CD4-positive, CD25-positive, alpha-beta regulatory T cell (primary cell): Measurements from ENCODE around the gene MAEL. TPM values are rescaled to one million over a fixed set of nuclear protein-coding genes. Genes with fewer than 3 reads are reported as not detected.

Experiments
- ATAC-seq, 2 donors: fragments of 150-1000 bp; cut with Tn5 transposase; one replicate each; pipeline ENCODE4 v1.10.0; 2021; ENCODE audit warnings: low read depth in 2 of 2, moderate number of reproducible peaks in 2 of 2, moderate library complexity in 1 of 2
- DNase-seq, 3 donors: peaks; one replicate each; pipeline versions ENCODE4 v3.0.0 to v3.0.0-alpha.2; 2012 to 2022; ENCODE audit warnings: mixed read lengths in 1 of 3
- H3K27ac ChIP-seq: one replicate; pipeline ENCODE4 v1.7.0; 2013; ENCODE audit warnings: mild to moderate bottlenecking, low read length; ENCODE audit not compliant: insufficient read depth, poor library complexity, severe bottlenecking
- H3K27me3 ChIP-seq: one replicate; pipeline ENCODE4 v1.7.0; 2013; ENCODE audit warnings: low read length; ENCODE audit not compliant: control insufficient read depth, insufficient read depth
- H3K36me3 ChIP-seq: one replicate; pipeline ENCODE4 v1.7.0; 2013; ENCODE audit warnings: mild to moderate bottlenecking, low read length, moderate library complexity; ENCODE audit not compliant: control insufficient read depth, insufficient read depth
- H3K4me1 ChIP-seq: 2 replicates; pipeline ENCODE4 v1.7.0; 2013; ENCODE audit warnings: mild to moderate bottlenecking, low read length; ENCODE audit not compliant: insufficient read depth, control insufficient read depth, poor library complexity, severe bottlenecking
- H3K4me3 ChIP-seq: one replicate; pipeline ENCODE4 v1.7.0; 2013; ENCODE audit warnings: low read depth, mild to moderate bottlenecking, low read length, moderate library complexity
- H3K9me3 ChIP-seq, 2 experiments: 1 replicate in 1 of 2; 2 replicates in 1 of 2; pipeline ENCODE4 v1.7.0; 2013; ENCODE audit warnings: low read length in 2 of 2, mild to moderate bottlenecking in 1 of 2, moderate library complexity in 1 of 2; ENCODE audit not compliant: control insufficient read depth in 2 of 2
- H3K27ac Mint-ChIP-seq, 3 donors: one replicate each; pipeline ENCODE4 v1.8.0; 2020 to 2022; ENCODE audit warnings: mild to moderate bottlenecking in 3 of 3, mixed read lengths in 3 of 3, moderate library complexity in 2 of 3
- H3K27me3 Mint-ChIP-seq: one replicate; pipeline ENCODE4 v1.8.0; 2022; ENCODE audit warnings: mild to moderate bottlenecking, mixed read lengths
- H3K36me3 Mint-ChIP-seq: one replicate; pipeline ENCODE4 v1.8.0; 2020; ENCODE audit warnings: mixed read lengths
- H3K4me1 Mint-ChIP-seq, 4 donors: one replicate each; pipeline ENCODE4 v1.8.0; 2020 to 2022; ENCODE audit warnings: mixed read lengths in 4 of 4, mild to moderate bottlenecking in 1 of 4
- H3K4me3 Mint-ChIP-seq, 4 donors: one replicate each; pipeline ENCODE4 v1.8.0; 2020 to 2022; ENCODE audit warnings: mild to moderate bottlenecking in 4 of 4, mixed read lengths in 4 of 4, moderate library complexity in 3 of 4
- H3K9me3 Mint-ChIP-seq, 7 donors: one replicate each; pipeline ENCODE4 v1.8.0; 2020 to 2022; ENCODE audit warnings: mixed read lengths in 7 of 7, mild to moderate bottlenecking in 3 of 7, moderate library complexity in 2 of 7
- polyA plus RNA-seq, 4 donors: library from polyadenylated mRNA; unstranded; fragments of 300-500 nt; fragmentation: Illumina TruSeq; gene quantifications; one replicate each; pipeline ENCODE4 v1.2.3, GENCODE V29; 2021
- total RNA-seq: library from RNA; stranded (reverse); gene quantifications from one replicate; pipeline ENCODE4 v1.2.3, GENCODE V29; 2022

Gene MAEL
- total RNA-seq (not detected), polyA plus RNA-seq (under 1 TPM in 1 of 4 donors, not detected in 3; 0.25 TPM)

DNA sequence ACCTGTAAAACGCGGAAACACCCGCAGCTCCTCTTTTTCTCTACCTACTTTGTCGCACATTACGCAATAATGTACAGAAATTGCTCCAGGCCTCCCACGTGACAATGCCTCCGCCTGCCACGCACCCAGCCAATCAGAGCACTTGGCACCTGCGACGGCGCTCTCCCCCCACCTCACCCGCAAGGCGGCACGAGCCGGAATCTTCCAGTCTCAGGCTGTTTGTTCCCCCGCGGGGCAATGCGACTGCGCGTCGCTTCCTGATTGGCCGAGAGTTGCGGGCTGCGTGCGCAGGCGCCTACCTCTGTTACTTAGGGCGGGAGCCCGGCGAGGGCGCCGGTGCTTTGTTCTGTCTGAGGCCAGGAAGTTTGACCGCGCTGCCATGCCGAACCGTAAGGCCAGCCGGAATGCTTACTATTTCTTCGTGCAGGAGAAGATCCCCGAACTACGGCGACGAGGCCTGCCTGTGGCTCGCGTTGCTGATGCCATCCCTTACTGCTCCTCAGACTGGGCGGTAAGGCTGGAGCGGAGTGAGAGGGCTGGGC is at the start of gene MAEL:
Gene MAEL (plus strand): TSS at position 307 of the 542 bp plus-strand sequence. CDS start 73 bp downstream, at position 380.
- Mint-ChIP-seq H3K27ac (no peak within 1 kb of the TSS), H3K36me3 (no peaks in the 10 kb centered on the region), H3K9me3 (peaks cover 0 to 3% (median 0%) of the 10 kb centered on the region in 7 donors), H3K4me3 (no peak within 1 kb of the TSS), H3K27me3 (peaks cover 15% of the 10 kb centered on the region), H3K4me1 (no peaks in the 10 kb centered on the region)
- ATAC-seq (no peak), DNase-seq (no peak)
- H3K27ac ChIP-seq, result no peak within 1 kb of the TSS
- H3K9me3 ChIP-seq, result no peaks in the 10 kb centered on the region
- no peaks in the 10 kb centered on the region for H3K36me3 ChIP-seq
- peaks cover 7% of the 10 kb centered on the region for H3K27me3 ChIP-seq
- no peak within 1 kb of the TSS for H3K4me3 ChIP-seq
- H3K4me1 ChIP-seq, result no peaks in the 10 kb centered on the region

DNA sequence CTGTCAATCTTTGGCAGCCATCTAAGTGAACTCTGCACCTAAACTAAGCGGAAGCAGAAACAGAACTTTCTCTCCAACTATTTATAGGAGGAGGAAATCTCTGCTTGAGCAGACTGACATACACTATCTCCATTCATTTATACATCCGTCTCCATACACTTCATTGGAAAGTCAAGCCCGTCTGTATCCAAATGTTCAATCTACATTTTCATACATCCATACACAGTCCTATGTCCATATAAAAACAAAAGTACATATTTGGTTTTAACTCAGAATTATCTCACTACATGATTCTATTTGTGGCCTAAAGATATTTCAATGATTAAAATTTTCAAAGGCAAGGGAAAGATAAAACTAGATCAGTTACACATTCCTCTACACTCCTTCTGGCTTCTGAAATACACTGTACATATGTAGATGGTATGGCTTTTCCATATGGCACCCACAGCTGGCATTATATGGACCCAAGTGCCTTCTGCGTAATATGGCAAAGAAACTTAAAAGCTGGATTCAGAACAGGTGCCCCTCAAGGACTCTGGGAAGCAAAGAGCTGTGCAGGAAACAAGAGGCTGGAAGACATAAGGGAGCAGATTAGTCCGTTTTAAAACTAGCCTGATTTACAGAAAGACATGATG is 49.2 kb upstream of the MAEL start:
- Mint-ChIP-seq H3K27ac (no peak overlapping the region), H3K9me3 (no peaks in the 10 kb centered on the region), H3K4me1 (no peaks in the 10 kb centered on the region), H3K27me3 (peaks cover 18% of the 10 kb centered on the region), H3K4me3 (no peak overlapping the region), H3K36me3 (no peaks in the 10 kb centered on the region)
- Histone ChIP-seq H3K4me1 (no peaks in the 10 kb centered on the region), H3K36me3 (no peaks in the 10 kb centered on the region), H3K27me3 (peaks cover 4% of the 10 kb centered on the region), H3K4me3 (no peak overlapping the region), H3K9me3 (no peaks in the 10 kb centered on the region), H3K27ac (no peak overlapping the region)
- DNase-seq, result no peak
- ATAC-seq, result no peak

DNA sequence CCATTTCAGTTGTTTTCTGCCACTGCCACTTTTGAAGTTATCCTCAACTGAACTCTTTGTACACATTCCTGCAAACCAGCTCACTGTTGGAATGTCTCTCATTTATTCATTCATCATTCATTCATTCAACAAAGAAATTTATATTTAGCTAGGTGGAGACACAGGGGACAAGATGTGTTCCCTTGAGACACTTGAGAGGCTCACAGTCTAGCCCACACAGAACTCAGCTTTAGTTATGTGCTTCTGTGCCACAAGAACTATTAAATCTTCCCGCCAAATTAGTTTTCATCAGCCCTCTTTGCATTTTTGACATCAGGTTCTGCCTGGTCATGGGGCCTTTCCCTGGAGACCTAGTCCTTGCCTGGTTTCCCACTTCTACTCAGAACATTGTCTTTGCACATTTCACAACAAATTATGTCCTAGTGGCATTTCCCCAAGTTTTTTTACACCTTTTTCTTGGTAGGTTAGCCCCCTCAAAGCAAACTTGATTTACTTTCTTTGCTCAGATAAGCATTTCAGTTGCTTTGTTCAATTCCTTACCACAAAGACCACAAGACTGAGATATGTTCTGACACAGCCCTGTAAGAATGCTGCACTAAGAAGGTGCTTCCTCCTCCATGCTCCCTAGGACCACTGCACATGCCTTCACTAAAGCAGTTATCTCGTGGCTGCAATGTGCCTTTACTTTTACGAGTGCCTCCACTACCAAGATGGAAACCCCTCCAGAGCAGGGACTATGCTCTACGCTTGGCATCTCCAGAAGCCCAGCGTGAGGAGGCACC is 44.7 kb upstream of the MAEL start:
- Mint-ChIP-seq H3K4me3 (no peak overlapping the region), H3K27ac (no peak overlapping the region), H3K4me1 (peaks cover 0 to 6% (median 2%) of the 10 kb centered on the region in 4 donors), H3K36me3 (no peaks in the 10 kb centered on the region), H3K27me3 (peaks cover 39% of the 10 kb centered on the region), H3K9me3 (no peaks in the 10 kb centered on the region)
- H3K27ac ChIP-seq, result no peak overlapping the region
- H3K36me3 ChIP-seq, result no peaks in the 10 kb centered on the region
- H3K27me3 ChIP-seq, result peaks cover 27% of the 10 kb centered on the region
- H3K4me1 ChIP-seq, result no peaks in the 10 kb centered on the region
- H3K9me3 ChIP-seq, result no peaks in the 10 kb centered on the region
- no peak overlapping the region for H3K4me3 ChIP-seq
- ATAC-seq (no peak), DNase-seq (peak in 1 of 3 donors; percentile 3)

DNA sequence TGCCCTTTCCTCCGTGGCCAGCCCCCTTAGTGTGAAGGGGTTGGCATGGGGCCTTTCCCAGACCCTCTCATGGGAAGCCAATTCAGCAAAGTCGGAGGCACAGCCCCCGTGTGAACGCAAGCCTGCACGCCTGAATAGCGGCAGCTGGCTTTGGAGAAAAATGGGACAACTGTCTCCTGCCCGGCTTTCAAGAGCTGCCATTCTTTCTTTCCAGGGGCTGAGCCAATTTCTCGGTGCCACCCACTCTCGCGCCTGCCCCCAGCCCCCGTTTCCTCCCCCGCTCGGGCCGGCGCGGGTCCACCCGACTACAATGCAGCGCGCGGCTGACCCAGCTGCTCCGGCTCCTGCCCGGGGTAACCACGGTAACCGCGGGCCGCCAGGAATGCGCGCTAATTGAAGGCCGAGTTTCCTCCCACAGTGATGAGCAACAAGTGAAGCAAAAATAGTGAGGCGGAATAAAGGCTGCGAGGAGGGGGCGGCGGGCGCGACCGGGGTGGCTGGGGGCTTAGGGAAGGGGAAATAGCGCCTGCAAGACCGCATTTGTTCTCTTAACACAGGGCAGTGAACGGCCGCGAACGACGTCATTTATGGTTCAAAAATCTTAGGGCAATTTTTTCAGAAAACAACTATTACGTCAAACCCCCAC is 41.6 kb upstream of the MAEL start:
- Histone ChIP-seq H3K36me3 (no peaks in the 10 kb centered on the region), H3K27ac (no peak overlapping the region), H3K4me3 (no peak overlapping the region), H3K9me3 (no peaks in the 10 kb centered on the region), H3K4me1 (no peaks in the 10 kb centered on the region), H3K27me3 (peaks cover 30% of the 10 kb centered on the region)
- H3K4me1 Mint-ChIP-seq, result peaks cover 0 to 6% (median 2%) of the 10 kb centered on the region in 4 donors
- no peaks in the 10 kb centered on the region for H3K36me3 Mint-ChIP-seq
- peaks cover 57% of the 10 kb centered on the region for H3K27me3 Mint-ChIP-seq
- no peak for DNase-seq
- H3K27ac Mint-ChIP-seq, result no peak overlapping the region
- H3K4me3 Mint-ChIP-seq, result no peak overlapping the region
- no peak for ATAC-seq
- peaks cover 0 to 2% (median 0%) of the 10 kb centered on the region in 7 donors for H3K9me3 Mint-ChIP-seq

DNA sequence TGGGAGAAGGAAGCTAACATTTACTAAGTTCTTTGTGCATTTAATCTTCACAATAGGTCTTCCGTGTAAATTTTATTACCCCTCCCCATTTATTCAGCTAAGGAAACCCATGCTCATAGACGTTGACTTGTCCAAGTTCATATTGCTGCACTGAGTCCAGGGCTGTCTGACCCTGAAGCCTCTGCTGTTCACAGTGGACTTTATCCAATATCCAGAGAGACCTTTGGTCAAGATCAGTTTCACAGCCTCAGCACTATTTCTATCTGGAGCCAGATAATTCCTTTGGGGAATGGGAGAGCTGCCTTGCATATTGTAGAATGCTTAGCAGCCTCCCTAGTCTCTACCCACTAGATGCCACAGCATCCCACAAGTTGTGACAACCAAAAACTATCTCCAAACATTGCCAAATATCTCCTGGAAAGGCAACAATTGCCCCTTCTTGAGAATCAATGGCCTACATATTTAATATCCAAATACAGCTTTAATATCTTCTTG is 40.2 kb upstream of the MAEL start:
- peaks cover 66% of the 10 kb centered on the region for H3K27me3 Mint-ChIP-seq
- no peaks in the 10 kb centered on the region for H3K36me3 Mint-ChIP-seq
- H3K27ac Mint-ChIP-seq, result no peak overlapping the region

DNA sequence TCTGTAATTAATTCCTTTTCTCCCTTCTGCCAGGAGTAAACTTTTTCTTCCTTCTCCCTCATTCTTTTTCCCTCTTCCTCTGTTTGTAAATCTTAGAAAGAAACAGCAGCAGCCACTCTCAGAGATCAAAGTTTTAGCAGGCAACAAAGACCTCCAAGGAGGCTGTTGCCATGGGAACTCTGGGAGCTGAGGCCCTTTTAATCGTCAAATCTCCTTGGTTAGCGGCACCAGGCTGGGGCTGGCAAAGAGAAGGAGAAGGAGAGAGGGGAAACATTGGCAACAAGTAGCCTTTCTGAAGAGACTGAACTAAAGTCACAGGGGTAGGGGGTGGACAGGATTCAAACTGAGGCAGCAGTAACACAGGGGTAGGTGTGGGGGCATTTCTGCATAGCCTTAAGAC is 38.9 kb upstream of the MAEL start:
- H3K36me3 Mint-ChIP-seq, result no peaks in the 10 kb centered on the region
- no peak for DNase-seq

More for the DNA sequence above, 40.2 kb upstream of the MAEL start:
- no peak for DNase-seq
- no peaks in the 10 kb centered on the region for H3K36me3 ChIP-seq
- Mint-ChIP-seq H3K4me3 (no peak overlapping the region), H3K9me3 (peaks cover 0 to 2% (median 0%) of the 10 kb centered on the region in 7 donors), H3K4me1 (peaks cover 0 to 6% (median 2%) of the 10 kb centered on the region in 4 donors)
- H3K27me3 ChIP-seq, result peaks cover 34% of the 10 kb centered on the region
- H3K4me3 ChIP-seq, result no peak overlapping the region
- no peaks in the 10 kb centered on the region for H3K9me3 ChIP-seq
- H3K27ac ChIP-seq, result no peak overlapping the region
- ATAC-seq, result no peak
- no peaks in the 10 kb centered on the region for H3K4me1 ChIP-seq

DNA sequence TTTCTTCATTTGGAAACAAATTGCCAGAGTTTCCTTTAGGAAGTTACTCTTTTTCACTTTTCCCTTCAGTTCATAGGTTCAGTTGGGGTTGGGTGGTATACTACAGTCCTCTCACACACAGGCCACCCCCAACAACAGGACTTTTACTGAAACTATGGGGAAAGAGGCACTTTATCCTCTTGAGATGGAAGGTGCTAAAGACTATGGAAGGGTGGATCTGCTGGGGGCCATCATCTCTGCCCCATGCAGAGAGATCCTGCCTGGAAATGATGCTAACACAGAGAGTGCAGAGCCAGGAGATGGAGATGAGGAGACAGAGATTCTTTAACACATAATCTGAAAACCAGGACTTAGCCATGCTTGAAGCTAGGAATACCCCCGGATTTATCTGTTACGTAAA is 38.0 kb upstream of the MAEL start:
- no peak overlapping the region for H3K4me3 Mint-ChIP-seq
- peaks cover 70% of the 10 kb centered on the region for H3K27me3 Mint-ChIP-seq
- ATAC-seq (no peak), DNase-seq (no peak)
- Histone ChIP-seq H3K4me3 (no peak overlapping the region), H3K27ac (no peak overlapping the region), H3K27me3 (peaks cover 25% of the 10 kb centered on the region), H3K36me3 (no peaks in the 10 kb centered on the region), H3K9me3 (no peaks in the 10 kb centered on the region), H3K4me1 (no peaks in the 10 kb centered on the region)
- peaks cover 0 to 5% (median 1%) of the 10 kb centered on the region in 4 donors for H3K4me1 Mint-ChIP-seq
- H3K36me3 Mint-ChIP-seq, result no peaks in the 10 kb centered on the region
- no peak overlapping the region for H3K27ac Mint-ChIP-seq
- H3K9me3 Mint-ChIP-seq, result peaks cover 0 to 2% (median 0%) of the 10 kb centered on the region in 7 donors

More for the DNA sequence above, 38.9 kb upstream of the MAEL start:
- H3K27me3 Mint-ChIP-seq, result peaks cover 73% of the 10 kb centered on the region
- H3K9me3 ChIP-seq, result no peaks in the 10 kb centered on the region
- no peak overlapping the region for H3K27ac Mint-ChIP-seq
- H3K27ac ChIP-seq, result no peak overlapping the region
- H3K27me3 ChIP-seq, result peaks cover 29% of the 10 kb centered on the region
- H3K36me3 ChIP-seq, result no peaks in the 10 kb centered on the region
- peaks cover 0 to 5% (median 2%) of the 10 kb centered on the region in 4 donors for H3K4me1 Mint-ChIP-seq
- no peak overlapping the region for H3K4me3 ChIP-seq
- no peak for ATAC-seq
- peaks cover 0 to 2% (median 0%) of the 10 kb centered on the region in 7 donors for H3K9me3 Mint-ChIP-seq
- no peak overlapping the region for H3K4me3 Mint-ChIP-seq
- H3K4me1 ChIP-seq, result no peaks in the 10 kb centered on the region
